Mammary epithelial cell (primary cell): ENCODE results near the gene ARL8A.

Experiments used
- CTCF ChIP-seq, 2 donors: IDR thresholded peaks in 1 of 2; conservative IDR thresholded peaks in 1 of 2; 2 replicates each; pipeline ENCODE4 v1.5.1; 2011 to 2012; ENCODE audit warnings: inconsistent platforms in 2 of 2, low read length in 2 of 2, mild to moderate bottlenecking in 2 of 2, control low read depth in 1 of 2, low read depth in 1 of 2; ENCODE audit not compliant: insufficient read depth in 1 of 2; ENCODE audit errors: extremely low read depth in 1 of 2
- EZH2 ChIP-seq: IDR thresholded peaks from 2 replicates; pipeline ENCODE4 v1.6.1; 2012; ENCODE audit warnings: low read length, inconsistent platforms, borderline replicate concordance

- no peak for TF ChIP-seq CTCF (conservative IDR thresholded peaks at IDR 0.05 in 1 of 2, IDR thresholded peaks at IDR 0.05 in 1 of 2; ENCODE audit: extremely low read depth in 1 of 2, insufficient read depth in 1 of 2, low read depth in 1 of 2, low read length in 2 of 2)
- TF ChIP-seq EZH2: no peak
These were observed 35.6 kb upstream of the ARL8A start for GRCh38 chr1:202179828-202180750.
